DOHH2 (cell line): Measurements from ENCODE around the gene A2M.

Experiments
- CTCF ChIP-seq: fragments of 200-600 bp; sonication (generic); IDR thresholded peaks from one replicate; pipeline ENCODE4 v1.5.1; 2014; ENCODE audit warnings: antibody characterized with exemption, mild to moderate bottlenecking, low read depth, low read length; ENCODE audit not compliant: poor library complexity, severe bottlenecking
- EZH2phosphoT487 ChIP-seq: fragments of 200-600 bp; sonication (generic); IDR thresholded peaks from 2 replicates; pipeline ENCODE4 v1.6.1; 2017; ENCODE audit warnings: borderline replicate concordance, mild to moderate bottlenecking, antibody characterized with exemption, low read length, moderate library complexity, mixed read lengths

DNA sequence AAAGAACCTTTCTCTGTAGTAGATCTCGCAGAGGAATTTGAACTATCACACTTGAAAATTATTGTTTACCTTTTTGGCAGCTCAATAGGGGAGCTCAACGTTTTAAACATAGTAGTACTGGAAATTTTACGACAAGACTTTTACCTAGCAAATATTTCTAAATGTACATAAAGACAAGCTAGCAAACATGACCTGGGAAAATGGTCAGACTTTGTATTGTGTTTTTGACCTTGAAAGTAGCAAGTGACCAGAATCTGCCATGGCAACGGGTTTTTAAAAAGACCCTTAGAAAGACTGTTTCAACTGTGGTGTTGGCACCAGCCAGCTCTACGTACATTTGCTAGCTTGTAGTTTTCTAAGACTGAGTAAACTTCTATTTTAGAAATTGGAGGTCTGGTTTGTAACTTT is 20.2 kb upstream of the A2M start:
- TF ChIP-seq CTCF, result no peak
- TF ChIP-seq EZH2phosphoT487, result no peak
